Measurements from ENCODE around the gene FIGNL2. TPM values are rescaled to one million over a fixed set of nuclear protein-coding genes. Genes with fewer than 3 reads are reported as not detected.
A peak's percentile ranks its signal among the peaks of the same experiment; 100 is the strongest.

FIGNL2 gene
- polyA plus RNA-seq, 2 of the 4 experiments (the other 2 are of a cell fraction): 0.26 to 0.46 TPM

DNA sequence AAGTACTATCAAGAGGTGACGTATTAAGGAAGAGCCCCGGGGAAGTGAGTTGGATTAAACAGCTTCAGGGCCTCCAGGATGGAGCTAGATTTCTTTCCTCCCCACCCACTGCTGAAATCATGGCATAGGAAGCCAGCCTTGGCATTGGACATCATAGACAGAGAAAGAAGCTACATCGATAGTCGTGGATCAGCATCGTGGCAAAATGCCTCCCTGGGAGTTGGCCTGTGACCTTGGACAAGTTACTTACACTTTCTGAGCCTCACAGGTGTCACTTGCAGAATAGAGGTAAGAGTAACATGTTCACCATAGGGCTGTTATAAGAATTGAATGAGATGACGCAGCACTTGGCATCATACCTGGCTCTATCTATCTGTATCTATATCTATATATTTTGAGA is 45.3 kb upstream of the FIGNL2 start:
- ChIA-PET CTCF (interaction anchor here (0.8 to 4.8 kb wide), 17 partner anchors 8 to 130 kb away, joined by 3 to 32 read pairs (median 5); no protein-coding TSS in a partner anchor), POLR2A (no interaction called here)
- no peak for ATAC-seq
- no peak overlapping the region for H3K27ac ChIP-seq
- WGBS (ENCODE audit: missing lambda C conversion rate): 81% methylated on average over 6 of the region's 6 CpGs
- no peak overlapping the region for H3K4me3 ChIP-seq
- FAIRE-seq: no peak
- no peaks in the 10 kb centered on the region for H3K9me3 ChIP-seq
- no peaks in the 10 kb centered on the region for H3K4me1 ChIP-seq
- H3K4me2 ChIP-seq: no peak overlapping the region
- DNase-seq (ENCODE audit: low read depth in 1 of 2, low spot score in 1 of 2): no peak
- TF ChIP-seq, protein P1, sequence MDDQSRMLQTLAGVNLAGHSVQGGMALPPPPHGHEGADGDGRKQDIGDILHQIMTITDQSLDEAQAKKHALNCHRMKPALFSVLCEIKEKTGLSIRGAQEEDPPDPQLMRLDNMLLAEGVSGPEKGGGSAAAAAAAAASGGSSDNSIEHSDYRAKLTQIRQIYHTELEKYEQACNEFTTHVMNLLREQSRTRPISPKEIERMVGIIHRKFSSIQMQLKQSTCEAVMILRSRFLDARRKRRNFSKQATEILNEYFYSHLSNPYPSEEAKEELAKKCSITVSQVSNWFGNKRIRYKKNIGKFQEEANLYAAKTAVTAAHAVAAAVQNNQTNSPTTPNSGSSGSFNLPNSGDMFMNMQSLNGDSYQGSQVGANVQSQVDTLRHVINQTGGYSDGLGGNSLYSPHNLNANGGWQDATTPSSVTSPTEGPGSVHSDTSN (IDR thresholded peaks at IDR 0.05): no peak
- TF ChIP-seq ZC3H11A (IDR thresholded peaks at IDR 0.05) (no peak), HOXA7 (CRISPR knock-in tag; IDR thresholded peaks at IDR 0.05) (no peak), CHD2 (IDR thresholded peaks at IDR 0.05; ENCODE audit: low read length, partially characterized antibody) (no peak), RAD21 (conservative IDR thresholded peaks at IDR 0.05 in 1 of 2, IDR thresholded peaks at IDR 0.05 in 1 of 2) (no peak)

- H3K27ac ChIP-seq: no peak overlapping the region
- no peak overlapping the region for H3K4me2 ChIP-seq
- DNase-seq (ENCODE audit: low read depth in 1 of 2, low spot score in 1 of 2) (peak in 1 of 2 experiments; percentile 39), ATAC-seq (no peak), FAIRE-seq (no peak)
- POLR2A ChIA-PET: no interaction called here
- H3K4me3 ChIP-seq: no peak overlapping the region
- TF ChIP-seq CTCF (IDR thresholded peaks at IDR 0.05) (peak; percentile 33; the same call in 2 of the 3 replicates), RARB (CRISPR knock-in tag; IDR thresholded peaks at IDR 0.05) (no peak), HOXA7 (CRISPR knock-in tag; IDR thresholded peaks at IDR 0.05) (no peak), CHD4 (IDR thresholded peaks at IDR 0.05; ENCODE audit: borderline replicate concordance) (no peak), SREBF2 (IDR thresholded peaks at IDR 0.05) (no peak), RAD21 (conservative IDR thresholded peaks at IDR 0.05 in 1 of 2, IDR thresholded peaks at IDR 0.05 in 1 of 2) (peak; percentile 43 to 50), TFCP2L1 (CRISPR knock-in tag; IDR thresholded peaks at IDR 0.05) (no peak), POLR2A (IDR thresholded peaks at IDR 0.05; ENCODE audit: low read length) (no peak)
- CTCF ChIA-PET: interaction anchor here (0.7 to 5.5 kb wide), 12 partner anchors 10 to 502 kb away, joined by 3 to 34 read pairs (median 4); partner anchors contain the start of gene TAMALIN
- no peaks in the 10 kb centered on the region for H3K9me3 ChIP-seq
- H3K4me1 ChIP-seq: no peaks in the 10 kb centered on the region
These were observed 43.3 kb upstream of the FIGNL2 start for GRCh38 chr12:51891843-51892242.

- WGBS (ENCODE audit: missing lambda C conversion rate): 62% methylated on average over 18 of the region's 22 CpGs
- no peak for FAIRE-seq
These were observed 42.1 kb upstream of the FIGNL2 start for GRCh38 chr12:51890511-51891171.

More at GRCh38 chr12:51890511-51891171, 42.1 kb upstream of the FIGNL2 start:
- Histone ChIP-seq H3K4me2 (no peak overlapping the region), H3K27ac (no peak overlapping the region), H3K4me3 (no peak overlapping the region), H3K4me1 (no peaks in the 10 kb centered on the region), H3K9me3 (no peaks in the 10 kb centered on the region)
- POLR2A ChIA-PET: no interaction called here
- CTCF ChIA-PET: interaction anchor here (0.6 to 5.5 kb wide), 6 partner anchors 23 to 135 kb away, joined by 3 to 34 read pairs (median 4); no protein-coding TSS in a partner anchor
- no peak for TF ChIP-seq RFX5 (IDR thresholded peaks at IDR 0.05)
- no peak for TF ChIP-seq BHLHE40 (IDR thresholded peaks at IDR 0.05; ENCODE audit: low read depth, low read length)
- no peak for TF ChIP-seq RAD21 (conservative IDR thresholded peaks at IDR 0.05 in 1 of 2, IDR thresholded peaks at IDR 0.05 in 1 of 2)
- TF ChIP-seq ZFP36 (IDR thresholded peaks at IDR 0.05; ENCODE audit: borderline replicate concordance, partially characterized antibody): no peak
- TF ChIP-seq MAFK (IDR thresholded peaks at IDR 0.05; ENCODE audit: partially characterized antibody): no peak
- TF ChIP-seq HOXB5 (CRISPR knock-in tag; IDR thresholded peaks at IDR 0.05): no peak
- TF ChIP-seq MYC (IDR thresholded peaks at IDR 0.05; ENCODE audit: borderline replicate concordance, low read length): no peak
- no peak for TF ChIP-seq ELK1 (IDR thresholded peaks at IDR 0.05; ENCODE audit: low read depth, low read length)
- TF ChIP-seq, protein P2, sequence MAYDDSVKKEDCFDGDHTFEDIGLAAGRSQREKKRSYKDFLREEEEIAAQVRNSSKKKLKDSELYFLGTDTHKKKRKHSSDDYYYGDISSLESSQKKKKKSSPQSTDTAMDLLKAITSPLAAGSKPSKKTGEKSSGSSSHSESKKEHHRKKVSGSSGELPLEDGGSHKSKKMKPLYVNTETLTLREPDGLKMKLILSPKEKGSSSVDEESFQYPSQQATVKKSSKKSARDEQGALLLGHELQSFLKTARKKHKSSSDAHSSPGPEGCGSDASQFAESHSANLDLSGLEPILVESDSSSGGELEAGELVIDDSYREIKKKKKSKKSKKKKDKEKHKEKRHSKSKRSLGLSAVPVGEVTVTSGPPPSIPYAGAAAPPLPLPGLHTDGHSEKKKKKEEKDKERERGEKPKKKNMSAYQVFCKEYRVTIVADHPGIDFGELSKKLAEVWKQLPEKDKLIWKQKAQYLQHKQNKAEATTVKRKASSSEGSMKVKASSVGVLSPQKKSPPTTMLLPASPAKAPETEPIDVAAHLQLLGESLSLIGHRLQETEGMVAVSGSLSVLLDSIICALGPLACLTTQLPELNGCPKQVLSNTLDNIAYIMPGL (CRISPR knock-in tag; IDR thresholded peaks at IDR 0.05; ENCODE audit: borderline replicate concordance): no peak
- no peak for TF ChIP-seq CHD4 (IDR thresholded peaks at IDR 0.05; ENCODE audit: borderline replicate concordance)
- no peak for TF ChIP-seq TFCP2L1 (CRISPR knock-in tag; IDR thresholded peaks at IDR 0.05)
- TF ChIP-seq NFE2L2 (conservative IDR thresholded peaks at IDR 0.05; ENCODE audit: low read length): no peak
- TF ChIP-seq SMC3 (IDR thresholded peaks at IDR 0.05): no peak
- ATAC-seq (no peak), DNase-seq (ENCODE audit: low read depth in 1 of 2, low spot score in 1 of 2) (no peak)

All from A549 (cell line).